GM12874 (cell line): ENCODE results near the gene MBOAT7.

Experiments
- CTCF ChIP-seq: IDR thresholded peaks from 2 replicates; pipeline ENCODE4 v1.5.1; 2011; ENCODE audit warnings: low read depth, mild to moderate bottlenecking, control low read depth, low read length, moderate library complexity; ENCODE audit not compliant: insufficient read depth

MBOAT7 gene

GRCh38 chr19:54190503-54191010 is 1.2 kb upstream of the MBOAT7 start:
- no peak for TF ChIP-seq CTCF

GRCh38 chr19:54189735-54190502 is 539 bp upstream of the MBOAT7 start:
- TF ChIP-seq CTCF, result no peak

- TF ChIP-seq CTCF, result no peak
These were observed 1.0 kb downstream of the MBOAT7 start for GRCh38 chr19:54188215-54188871.

GRCh38 chr19:54186934-54187381 is 2.4 kb downstream of the MBOAT7 start:
- no peak for TF ChIP-seq CTCF

- TF ChIP-seq CTCF, result no peak
These were observed 3.0 kb downstream of the MBOAT7 start for GRCh38 chr19:54186351-54186750.

- TF ChIP-seq CTCF, result no peak
These were observed 5.9 kb downstream of the MBOAT7 start for GRCh38 chr19:54183431-54183830.

GRCh38 chr19:54180691-54181091 is 8.7 kb downstream of the MBOAT7 start:
- no peak for TF ChIP-seq CTCF
